GM21515 (cell line): Measurements from ENCODE around the gene ATP6AP1.
A peak's percentile ranks its signal among the peaks of the same experiment; 100 is the strongest.
"Not testable (repeated sequence)": the region's sequence is repeated elsewhere in the genome, so short reads cannot be mapped to it uniquely, and the experiment has no call there.

Experiments
- ATAC-seq: cut with Tn5 transposase; IDR thresholded peaks from one replicate; pipeline ENCODE4 v1.9.1; 2021; ENCODE audit not compliant: unreplicated experiment

ATP6AP1 gene, protein sequence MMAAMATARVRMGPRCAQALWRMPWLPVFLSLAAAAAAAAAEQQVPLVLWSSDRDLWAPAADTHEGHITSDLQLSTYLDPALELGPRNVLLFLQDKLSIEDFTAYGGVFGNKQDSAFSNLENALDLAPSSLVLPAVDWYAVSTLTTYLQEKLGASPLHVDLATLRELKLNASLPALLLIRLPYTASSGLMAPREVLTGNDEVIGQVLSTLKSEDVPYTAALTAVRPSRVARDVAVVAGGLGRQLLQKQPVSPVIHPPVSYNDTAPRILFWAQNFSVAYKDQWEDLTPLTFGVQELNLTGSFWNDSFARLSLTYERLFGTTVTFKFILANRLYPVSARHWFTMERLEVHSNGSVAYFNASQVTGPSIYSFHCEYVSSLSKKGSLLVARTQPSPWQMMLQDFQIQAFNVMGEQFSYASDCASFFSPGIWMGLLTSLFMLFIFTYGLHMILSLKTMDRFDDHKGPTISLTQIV

DNA sequence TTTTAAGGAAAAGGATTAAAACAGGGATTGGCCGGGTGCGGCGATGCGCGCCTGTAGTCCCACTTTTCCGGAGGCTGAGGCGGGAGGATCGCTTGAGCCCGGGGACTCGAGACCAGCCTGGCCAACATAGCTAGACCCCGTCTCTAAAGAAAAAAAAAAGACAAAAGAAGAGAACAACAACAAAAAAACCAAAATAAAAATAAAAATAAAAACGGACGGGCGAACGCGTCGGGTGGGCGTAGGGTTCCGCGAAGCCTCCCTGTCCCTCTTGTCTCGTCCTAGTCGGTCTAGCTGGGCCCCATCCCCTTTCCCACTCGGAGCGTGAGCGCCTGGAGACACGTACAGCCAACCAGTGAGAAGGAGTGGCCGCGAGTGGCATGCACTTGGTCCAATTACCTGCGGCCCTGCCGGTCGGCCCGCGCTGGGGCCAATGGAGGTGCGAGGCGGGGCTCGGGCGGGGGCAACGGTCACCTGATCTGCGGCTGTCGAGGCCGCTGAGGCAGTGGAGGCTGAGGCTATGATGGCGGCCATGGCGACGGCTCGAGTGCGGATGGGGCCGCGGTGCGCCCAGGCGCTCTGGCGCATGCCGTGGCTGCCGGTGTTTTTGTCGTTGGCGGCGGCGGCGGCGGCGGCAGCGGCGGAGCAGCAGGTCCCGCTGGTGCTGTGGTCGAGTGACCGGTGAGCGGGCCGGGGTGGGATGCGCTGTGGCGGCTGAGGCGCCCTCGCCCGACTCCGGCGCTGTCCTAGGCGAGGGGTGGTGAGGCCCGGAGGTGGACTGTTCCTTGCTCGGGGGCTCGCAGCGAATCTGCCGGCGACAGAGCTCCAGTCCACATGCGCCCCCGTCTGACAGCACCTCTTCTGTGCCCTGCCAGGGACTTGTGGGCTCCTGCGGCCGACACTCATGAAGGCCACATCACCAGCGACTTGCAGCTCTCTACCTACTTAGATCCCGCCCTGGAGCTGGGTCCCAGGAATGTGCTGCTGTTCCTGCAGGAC is at the start of gene ATP6AP1:
ATP6AP1 (plus strand) TSS at position 502 of the 996 bp plus-strand sequence; CDS start at position 518, 16 bp downstream.
- ATAC-seq = peak; percentile 96

DNA sequence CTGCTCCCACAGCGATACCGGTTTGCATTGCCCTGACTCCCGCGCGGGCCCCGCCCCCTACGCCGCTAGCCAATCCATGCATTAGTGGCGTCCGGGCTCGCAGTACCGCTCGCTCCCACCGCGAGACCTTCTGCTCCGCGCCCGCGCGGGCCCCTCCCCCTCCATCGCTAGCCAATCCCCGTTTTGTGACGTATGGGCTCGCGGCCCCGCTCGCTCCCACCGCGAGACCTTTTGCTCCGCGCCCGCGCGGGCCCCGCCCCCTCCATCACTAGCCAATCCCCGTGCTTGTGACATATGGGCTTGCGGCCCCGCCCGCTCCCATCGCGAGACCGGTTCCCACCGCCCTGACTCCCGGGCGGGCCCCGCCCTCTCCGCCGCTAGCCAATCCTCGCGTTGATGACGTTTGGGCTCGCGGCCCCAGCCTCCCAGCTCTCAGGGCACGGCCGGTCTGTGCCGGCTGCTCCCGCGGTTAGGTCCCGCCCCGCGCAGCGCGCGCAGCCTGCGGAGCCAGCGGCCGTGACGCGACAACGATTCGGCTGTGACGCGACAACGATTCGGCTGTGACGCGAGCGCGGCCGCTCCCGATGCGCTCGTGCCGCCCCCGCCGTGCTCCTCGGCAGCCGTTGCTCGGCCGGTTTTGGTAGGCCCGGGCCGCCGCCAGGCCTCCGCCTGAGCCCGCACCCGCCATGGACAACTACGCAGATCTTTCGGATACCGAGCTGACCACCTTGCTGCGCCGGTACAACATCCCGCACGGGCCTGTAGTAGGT is 49.5 kb upstream of the ATP6AP1 start, which contains the start of gene EMD:
EMD (plus strand) TSS at position 497 of the 770 bp plus-strand sequence; CDS start at position 687, 190 bp downstream.
- ATAC-seq = peak; percentile 81

DNA sequence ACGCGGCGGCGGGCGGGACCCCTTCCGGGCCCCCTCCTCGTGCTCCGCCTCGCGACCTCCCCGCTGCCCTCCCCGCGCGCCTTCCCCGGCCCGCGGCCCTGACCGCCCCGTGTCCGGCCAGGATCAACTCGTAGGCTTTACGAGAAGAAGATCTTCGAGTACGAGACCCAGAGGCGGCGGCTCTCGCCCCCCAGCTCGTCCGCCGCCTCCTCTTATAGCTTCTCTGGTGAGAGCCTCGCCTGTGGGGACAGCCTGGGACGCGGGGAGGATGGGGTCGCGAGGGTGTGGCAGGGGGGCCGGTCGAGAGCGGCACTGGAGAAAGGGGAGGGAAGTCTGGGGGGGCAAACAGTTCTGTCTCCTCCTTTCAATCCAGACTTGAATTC is 48.9 kb upstream of the ATP6AP1 start:
- ATAC-seq = no peak

DNA sequence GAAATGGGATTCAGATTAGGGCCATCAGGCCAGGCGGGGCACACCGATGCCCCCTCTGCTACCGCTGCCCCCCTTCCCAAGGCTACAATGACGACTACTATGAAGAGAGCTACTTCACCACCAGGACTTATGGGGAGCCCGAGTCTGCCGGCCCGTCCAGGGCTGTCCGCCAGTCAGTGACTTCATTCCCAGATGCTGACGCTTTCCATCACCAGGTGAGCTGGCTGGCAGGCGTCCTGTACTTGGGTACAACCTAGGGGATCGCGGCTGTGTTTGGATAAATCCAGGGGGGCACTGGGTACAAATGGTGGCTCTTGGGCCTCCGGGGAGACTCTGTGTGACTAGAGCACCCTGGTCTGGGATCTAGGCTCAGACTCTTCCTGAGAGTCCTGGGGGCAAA is 48.3 kb upstream of the ATP6AP1 start:
- no peak for ATAC-seq

DNA sequence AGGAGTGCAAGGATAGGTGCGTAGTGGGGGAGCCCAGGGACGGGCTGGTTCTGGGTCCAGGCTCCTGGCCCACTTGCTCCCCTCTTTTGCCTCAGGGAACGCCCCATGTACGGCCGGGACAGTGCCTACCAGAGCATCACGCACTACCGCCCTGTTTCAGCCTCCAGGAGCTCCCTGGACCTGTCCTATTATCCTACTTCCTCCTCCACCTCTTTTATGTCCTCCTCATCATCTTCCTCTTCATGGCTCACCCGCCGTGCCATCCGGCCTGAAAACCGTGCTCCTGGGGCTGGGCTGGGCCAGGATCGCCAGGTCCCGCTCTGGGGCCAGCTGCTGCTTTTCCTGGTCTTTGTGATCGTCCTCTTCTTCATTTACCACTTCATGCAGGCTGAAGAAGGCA is 47.7 kb upstream of the ATP6AP1 start:
- no peak for ATAC-seq

DNA sequence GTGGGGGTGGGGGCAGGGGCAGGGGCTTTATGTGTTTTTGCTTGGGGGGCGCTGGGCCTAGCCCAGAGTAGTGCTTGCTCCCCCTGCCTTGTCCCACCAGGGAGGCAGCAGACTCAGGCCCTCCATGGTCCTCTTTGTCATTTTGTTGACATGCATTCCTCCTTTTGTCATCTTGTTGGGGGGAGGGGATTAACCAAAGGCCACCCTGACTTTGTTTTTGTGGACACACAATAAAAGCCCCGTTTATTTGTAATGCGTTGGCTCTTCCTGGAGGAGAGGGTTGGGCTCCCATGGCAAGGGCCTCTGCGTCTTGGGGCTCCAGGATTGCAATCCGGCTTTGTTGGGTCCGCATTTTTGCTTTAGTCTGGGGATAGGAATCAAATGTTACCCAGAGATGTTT is 47.2 kb upstream of the ATP6AP1 start:
- no peak for ATAC-seq

DNA sequence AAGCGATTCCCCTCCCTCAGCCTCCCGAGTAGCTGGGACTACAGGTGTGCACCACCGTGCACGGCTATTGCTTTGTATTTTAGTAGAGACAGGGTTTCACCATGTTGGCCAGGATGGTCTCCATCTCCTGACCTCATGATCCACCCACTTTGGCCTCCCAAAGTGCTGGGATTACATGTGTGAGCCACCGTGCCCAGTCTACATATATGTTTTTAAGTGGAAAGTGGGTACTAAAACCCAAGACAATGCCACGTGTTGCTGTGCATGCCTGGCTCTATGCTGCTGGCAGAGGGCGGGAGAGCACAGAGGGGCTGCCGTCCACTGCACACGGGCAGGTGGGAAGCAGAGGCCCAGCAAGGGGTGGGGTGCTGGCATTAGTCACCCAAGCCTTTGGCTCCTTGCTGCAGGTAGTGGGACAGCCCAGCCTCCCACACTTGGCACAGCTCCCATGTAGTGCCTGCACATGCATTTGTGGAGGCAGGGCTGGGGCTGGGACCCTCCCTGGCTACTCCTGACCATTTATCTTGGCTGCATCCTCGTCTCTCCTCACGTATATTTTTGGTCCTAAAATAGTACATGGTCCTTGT is 45.9 kb upstream of the ATP6AP1 start:
- no peak for ATAC-seq

DNA sequence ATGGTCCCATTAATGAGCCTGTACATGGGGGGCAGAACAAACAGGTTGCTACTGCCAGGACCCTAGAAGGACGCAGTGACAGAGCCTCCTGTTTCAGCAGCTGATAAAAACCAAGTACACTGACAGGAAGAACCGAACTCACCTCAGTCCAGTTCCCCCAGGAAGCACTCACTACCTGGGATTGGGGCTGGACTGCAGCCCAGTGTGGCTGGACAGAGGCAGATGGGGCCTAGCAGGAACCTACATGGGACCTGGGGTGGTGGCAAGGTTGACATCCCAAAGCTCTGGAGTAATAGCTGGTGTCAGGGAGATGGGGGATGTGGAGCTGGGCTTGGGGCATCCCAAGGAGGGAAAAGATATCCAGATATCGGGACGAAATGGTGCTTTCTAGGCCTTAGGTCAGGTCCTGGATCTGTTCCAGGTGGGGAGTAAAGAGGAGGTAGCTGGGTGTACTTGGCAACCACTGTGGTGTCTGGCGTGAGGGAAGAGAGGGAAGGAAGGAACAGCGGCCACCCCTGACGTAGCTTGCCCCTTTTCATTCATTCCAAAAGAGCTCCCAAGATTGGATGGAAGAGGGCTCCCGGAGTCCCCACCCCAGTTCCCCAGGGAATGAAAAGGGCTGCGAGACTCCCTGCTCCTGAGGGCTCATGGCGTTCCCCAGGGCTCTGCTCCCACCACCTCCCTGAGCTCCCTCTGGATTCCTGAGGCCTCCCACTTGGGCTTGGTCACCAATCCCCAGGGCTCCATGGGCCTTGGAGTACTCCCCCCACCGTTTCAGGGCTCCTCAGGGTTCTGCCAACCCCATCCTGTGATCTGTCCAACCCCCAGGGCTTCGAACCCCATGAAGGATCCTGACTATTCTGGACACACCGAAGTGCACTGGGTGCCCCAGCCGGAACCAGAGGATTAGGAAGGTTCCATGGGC is 44.9 kb upstream of the ATP6AP1 start:
- ATAC-seq = no peak

DNA sequence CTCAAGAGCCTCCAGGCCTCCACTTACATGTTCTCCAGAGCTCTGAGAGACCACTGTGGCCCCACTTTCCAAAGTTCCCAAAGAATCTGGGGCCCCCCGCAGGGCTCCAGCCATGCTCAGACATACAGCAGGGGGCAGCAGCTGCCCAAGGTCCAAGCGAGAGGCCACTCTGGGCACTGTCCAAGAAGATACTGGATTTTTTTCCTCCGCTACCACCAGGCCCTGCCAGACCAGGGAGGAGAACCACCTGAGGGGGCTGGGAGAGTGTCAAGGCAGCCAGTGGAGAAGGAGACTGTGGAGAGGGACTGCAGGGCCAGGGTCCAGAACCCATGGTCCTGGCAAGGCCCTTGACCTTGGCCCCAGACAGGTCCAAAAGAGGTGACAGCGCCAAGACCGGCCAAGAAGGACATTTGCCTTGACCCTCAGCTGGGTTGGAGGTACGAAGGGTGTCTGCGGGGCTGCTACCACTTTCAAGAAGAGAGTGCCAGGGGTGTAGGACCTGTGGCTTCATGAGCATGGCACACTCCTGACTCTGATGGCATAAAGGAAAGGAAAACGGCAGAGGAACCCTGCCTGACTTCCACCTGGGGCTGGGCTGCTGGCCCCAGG is 44.1 kb upstream of the ATP6AP1 start:
- ATAC-seq = no peak

DNA sequence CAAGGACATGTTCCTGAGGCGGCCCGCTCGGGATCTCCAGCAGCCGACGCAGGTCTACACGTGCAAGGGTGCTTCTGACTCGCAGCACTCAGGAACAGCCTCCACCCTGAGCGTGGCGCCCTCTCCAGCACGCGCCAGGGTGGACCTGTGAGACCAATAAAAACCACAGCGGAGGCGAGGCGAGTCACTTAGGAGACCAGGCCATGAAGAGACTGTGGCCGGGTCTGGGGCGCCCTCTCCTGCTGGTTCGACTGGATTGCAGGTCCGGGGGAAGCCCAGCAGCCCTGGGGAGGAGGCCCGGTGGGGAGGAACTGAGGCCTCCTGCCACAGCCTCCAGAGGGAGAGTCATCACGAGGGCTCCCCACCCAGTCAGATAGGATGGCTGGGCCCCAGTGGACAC is 40.4 kb upstream of the ATP6AP1 start:
- peak; percentile 30 for ATAC-seq

DNA sequence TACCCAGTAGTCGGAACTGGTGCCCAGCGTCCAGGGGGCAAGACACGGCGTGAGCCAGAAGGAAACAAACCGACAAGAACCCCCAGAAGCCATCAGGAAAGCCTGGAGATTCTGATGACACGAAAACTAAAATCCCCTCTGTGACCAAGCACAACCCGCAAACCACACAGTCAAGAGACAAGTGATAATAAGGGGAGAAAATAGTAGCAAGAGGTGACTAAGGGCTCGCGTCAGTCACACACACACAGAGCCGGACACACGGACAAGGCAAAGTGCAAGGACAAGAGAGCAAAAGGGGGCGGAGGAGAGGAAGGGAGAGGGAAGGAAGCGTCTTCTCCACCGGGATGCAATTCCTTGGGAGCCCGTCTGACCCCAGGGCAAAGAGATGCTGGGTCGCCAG is 39.8 kb upstream of the ATP6AP1 start:
- ATAC-seq = not testable (repeated sequence)

DNA sequence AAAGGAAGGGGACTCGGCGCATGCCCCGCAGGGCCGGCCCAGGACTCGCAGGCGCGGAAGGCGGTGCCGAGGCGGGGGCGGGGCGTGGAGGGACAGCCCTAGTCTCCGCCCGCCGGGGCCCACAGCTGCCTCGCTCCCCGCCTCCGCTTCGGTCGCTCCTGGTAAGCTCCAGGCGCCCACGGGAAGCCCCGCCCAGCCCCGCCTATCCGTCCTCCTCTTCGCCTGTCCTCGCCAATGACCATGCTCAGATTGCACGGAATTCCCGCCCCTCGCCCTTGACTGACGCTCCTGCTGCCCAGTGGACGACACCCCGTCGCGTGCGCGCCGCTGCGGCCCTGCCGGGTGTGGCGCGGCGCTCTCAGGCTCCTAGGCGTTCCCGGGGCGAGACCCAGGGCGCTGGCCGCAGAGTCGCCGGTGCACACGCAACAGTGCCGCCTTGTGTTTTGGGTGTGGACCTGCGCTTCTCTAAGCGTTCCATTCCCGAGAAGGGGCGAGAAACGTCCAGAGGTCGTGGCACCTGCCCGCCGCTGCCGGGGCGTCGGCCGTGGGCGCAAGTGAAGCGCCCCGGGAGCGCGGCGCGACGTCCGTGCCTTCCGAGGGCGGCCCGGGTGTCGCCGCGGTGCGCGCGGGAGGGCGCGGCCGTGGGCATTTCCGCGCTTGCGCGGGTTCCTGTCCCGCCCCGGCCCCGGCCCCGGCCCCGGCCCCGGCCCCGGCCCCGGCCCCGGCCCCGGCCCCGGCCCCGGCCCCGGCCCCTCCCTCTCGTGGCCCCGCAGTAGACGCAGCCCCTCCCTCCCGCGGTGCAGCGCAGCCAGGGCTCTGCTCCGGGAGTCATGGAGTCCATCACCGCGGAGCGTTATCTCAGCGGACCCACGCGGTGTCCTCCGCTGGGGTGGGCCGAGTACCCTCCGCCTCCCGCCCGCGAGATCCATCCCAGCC is 38.4 kb upstream of the ATP6AP1 start:
- ATAC-seq = peak; percentile 62

DNA sequence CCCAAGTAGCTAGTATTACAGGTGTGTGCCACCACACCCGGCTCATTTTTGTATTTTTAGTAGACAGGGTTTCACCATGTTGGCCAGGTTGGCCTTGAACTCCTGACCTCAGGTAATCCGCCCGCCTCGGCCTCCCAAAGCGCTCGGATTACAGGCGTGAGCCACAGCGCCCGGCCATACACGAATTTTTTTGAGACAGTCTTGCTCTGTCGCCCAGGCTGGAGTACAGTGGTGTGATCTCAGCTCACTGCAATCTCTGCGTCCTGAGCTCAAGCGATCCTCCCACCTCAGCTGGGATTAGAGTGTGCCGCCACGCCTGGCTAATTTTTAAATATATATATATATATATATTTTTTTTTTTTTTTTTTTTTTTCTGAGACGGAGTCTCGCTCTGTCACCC is 32.1 kb upstream of the ATP6AP1 start:
- ATAC-seq = not testable (repeated sequence)

DNA sequence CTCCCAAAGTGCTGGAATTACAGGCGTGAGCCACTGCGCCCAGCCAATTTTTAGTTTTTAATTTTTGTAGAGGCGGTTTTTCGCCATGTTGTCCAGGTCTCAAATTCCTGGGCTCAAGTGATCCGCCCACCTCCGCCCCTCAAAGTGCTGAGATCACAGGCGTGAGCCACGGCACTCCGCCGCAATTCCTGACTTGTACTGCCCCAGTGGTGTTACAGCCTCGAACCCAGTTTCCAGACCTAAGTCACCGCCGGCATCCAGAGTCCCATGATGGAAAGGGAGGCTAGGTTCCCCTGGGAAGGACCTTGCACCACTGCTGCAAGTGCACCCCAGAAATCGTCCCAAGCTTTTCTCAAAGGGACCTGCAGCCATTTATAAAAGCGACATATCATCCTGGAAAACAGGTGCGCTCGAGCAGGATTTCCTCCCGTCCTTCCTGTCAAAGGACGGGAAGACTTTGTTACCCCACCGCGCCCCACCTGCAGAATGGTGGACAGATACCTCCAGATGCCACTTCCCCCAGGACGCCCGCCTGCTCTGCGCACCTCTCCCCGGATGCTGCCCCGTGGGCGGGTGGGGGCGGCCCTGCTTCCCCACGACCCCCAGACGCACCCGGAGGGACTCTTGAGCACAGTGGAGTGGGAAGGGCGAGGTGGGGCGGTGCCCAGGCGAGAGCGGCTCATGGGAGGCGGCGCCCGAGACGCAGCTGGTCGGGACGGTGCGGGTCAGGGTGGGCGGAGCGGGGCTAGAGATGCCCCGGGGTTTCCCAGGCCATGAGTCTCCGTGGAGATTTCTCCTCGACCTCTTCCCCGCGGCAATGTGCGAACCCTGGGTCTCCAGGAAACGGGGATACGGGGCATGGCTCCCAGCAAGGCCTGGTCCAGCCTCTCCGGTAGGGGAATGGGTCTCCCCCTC is 31.2 kb upstream of the ATP6AP1 start:
- ATAC-seq = peak; percentile 51

DNA sequence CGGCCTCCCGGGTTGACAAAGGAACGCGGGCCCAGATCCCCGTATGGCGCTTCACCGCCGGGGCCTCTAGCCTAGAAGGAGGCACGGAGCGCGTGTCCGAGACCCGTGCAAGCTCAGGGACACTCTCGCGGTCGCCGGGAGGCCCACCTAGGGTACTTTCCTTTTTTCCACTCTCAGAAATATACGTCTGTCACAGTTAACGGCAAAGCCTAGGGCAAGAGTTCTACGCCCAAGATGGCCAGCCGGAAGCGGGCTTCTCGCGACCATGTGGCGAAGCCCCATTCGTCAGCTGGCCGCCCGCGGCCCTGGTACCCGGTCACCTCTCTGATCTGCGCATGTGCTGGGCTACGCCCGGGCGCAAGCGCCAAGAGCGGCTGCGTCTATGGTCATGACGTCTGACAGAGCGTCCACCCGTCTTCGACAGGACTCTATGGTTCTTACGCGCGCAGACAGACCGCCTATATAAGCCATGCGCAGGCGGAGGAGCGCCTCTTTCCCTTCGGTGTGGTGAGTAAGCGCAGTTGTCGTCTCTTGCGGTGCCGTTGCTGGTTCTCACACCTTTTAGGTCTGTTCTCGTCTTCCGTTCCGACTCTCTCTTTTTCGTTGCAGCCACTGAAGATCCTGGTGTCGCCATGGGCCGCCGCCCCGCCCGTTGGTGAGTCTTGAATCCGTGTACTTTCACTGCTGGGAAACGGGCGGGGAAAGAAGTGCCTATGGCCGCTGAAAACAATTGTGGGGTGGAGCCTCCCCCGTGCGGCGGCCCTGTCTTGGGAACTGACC is 30.4 kb upstream of the ATP6AP1 start, which contains the start of gene RPL10:
RPL10 (plus strand) TSS at position 490 of the 780 bp plus-strand sequence; CDS start at position 633, 143 bp downstream.
- peak; percentile 68 for ATAC-seq
